Stimulated activated CD8-positive, alpha-beta memory T cell treated with anti-CD3 and anti-CD28 coated beads, Interleukin-2, amount 100 ng/mL, for 1 hour (primary cell): Measurements from ENCODE around the gene MLYCD.

Experiments used
- DNase-seq, 2 donors: peaks; one replicate each; pipeline ENCODE4 v3.0.0-alpha.2; 2020; ENCODE audit warnings: low read depth in 2 of 2

The MLYCD gene

GRCh38 chr16:83899272-83899897, 470 bp downstream of the MLYCD start:
- DNase-seq: peak in 1 of 2 donors; percentile 4

- no peak for DNase-seq
These were observed 1.1 kb downstream of the MLYCD start for GRCh38 chr16:83899978-83900377.

GRCh38 chr16:83900571-83900970, 1.7 kb downstream of the MLYCD start:
- no peak for DNase-seq

GRCh38 chr16:83901101-83901500, 2.2 kb downstream of the MLYCD start:
- DNase-seq: no peak

- DNase-seq: no peak
These were observed 4.8 kb downstream of the MLYCD start for GRCh38 chr16:83903751-83904150.

- no peak for DNase-seq
These were observed 7.8 kb downstream of the MLYCD start for GRCh38 chr16:83906683-83907082.

- no peak for DNase-seq
These were observed 8.2 kb downstream of the MLYCD start for GRCh38 chr16:83907111-83907510.

- DNase-seq: no peak
These were observed 8.8 kb downstream of the MLYCD start for GRCh38 chr16:83907631-83908250.

- DNase-seq: no peak
These were observed 9.9 kb downstream of the MLYCD start for GRCh38 chr16:83908798-83909197.

GRCh38 chr16:83911290-83911689, 12.4 kb downstream of the MLYCD start:
- DNase-seq: no peak

GRCh38 chr16:83912519-83913244, 13.8 kb downstream of the MLYCD start:
- DNase-seq: no peak

GRCh38 chr16:83913245-83913633, 14.3 kb downstream of the MLYCD start:
- no peak for DNase-seq

- no peak for DNase-seq
These were observed 15.3 kb downstream of the MLYCD start for GRCh38 chr16:83914091-83914710.

GRCh38 chr16:83915081-83915480, 16.2 kb downstream of the MLYCD start:
- no peak for DNase-seq

GRCh38 chr16:83915491-83915890, 16.6 kb downstream of the MLYCD start:
- DNase-seq: no peak

GRCh38 chr16:83917152-83918120, 18.5 kb downstream of the MLYCD start:
- DNase-seq: no peak

GRCh38 chr16:83920894-83921491, 22.1 kb downstream of the MLYCD start:
- no peak for DNase-seq

- DNase-seq: no peak
These were observed 24.9 kb downstream of the MLYCD start for GRCh38 chr16:83923581-83924365.

GRCh38 chr16:83924686-83925085, 25.8 kb downstream of the MLYCD start:
- DNase-seq: no peak
